H1 (cell line): ENCODE measurements around the gene GPR12.

Source experiments
- ASH2L ChIP-seq: fragments of 200-600, 300-600 bp; sonication (generic); IDR thresholded peaks from one replicate; pipeline ENCODE4 v1.7.1; 2017; ENCODE audit warnings: low read length
- CHD1 ChIP-seq: IDR thresholded peaks from 2 replicates; pipeline ENCODE4 v1.6.1; 2012; ENCODE audit warnings: low read depth, low read length, improper control_type of control experiment
- CTCF ChIP-seq, 3 experiments: IDR thresholded peaks; 1 replicate in 2 of 3; 2 replicates in 1 of 3; pipeline versions ENCODE4 v1.5.1 to v1.6.1; 2011; ENCODE audit warnings: low read length in 3 of 3, mild to moderate bottlenecking in 3 of 3, inconsistent platforms in 2 of 3, low read depth in 1 of 3, moderate library complexity in 1 of 3; ENCODE audit not compliant: insufficient read depth in 1 of 3; ENCODE audit errors: control extremely low read depth in 1 of 3
- EP300 ChIP-seq, 2 experiments: IDR thresholded peaks; 1 replicate in 1 of 2; 2 replicates in 1 of 2; pipeline ENCODE4 v1.6.1; 2011 to 2012; ENCODE audit warnings: low read depth in 2 of 2, low read length in 2 of 2, mild to moderate bottlenecking in 2 of 2, borderline replicate concordance in 1 of 2, inconsistent platforms in 1 of 2, moderate library complexity in 1 of 2
- EZH2 ChIP-seq: fragments of 200-600 bp; sonication (generic); IDR thresholded peaks from 2 replicates; pipeline ENCODE4 v1.7.1; 2012; ENCODE audit warnings: low read depth, mild to moderate bottlenecking, moderate library complexity, low read length, inconsistent platforms; ENCODE audit not compliant: severe bottlenecking
- SRF ChIP-seq: IDR thresholded peaks from 2 replicates; pipeline ENCODE4 v1.6.1; 2011; ENCODE audit warnings: mild to moderate bottlenecking, low read depth, low read length, moderate library complexity
- YY1 ChIP-seq: IDR thresholded peaks from 2 replicates; pipeline ENCODE4 v1.6.1; 2011; ENCODE audit warnings: low read depth, mild to moderate bottlenecking, low read length

DNA sequence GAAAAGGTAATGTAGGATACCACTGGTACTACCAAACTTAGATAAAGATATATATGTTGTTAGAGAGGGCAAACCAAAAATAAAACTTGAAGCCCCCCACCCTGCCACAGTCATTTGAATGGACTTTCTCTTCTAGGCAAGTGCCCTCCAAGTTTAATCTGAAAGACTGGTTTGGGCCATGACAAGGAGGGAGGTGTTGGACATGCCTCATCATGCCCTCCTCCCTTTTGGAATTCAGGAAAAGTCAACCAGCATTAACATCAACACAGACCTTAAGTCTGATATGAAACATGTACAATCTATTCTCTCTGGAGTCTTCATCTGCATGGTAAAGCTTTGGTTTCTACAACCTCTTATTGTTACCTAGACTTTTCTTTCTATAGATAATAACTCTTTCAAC lies 46.3 kb upstream of the GPR12 start:
- no peak for TF ChIP-seq EZH2
- no peak for TF ChIP-seq SRF
- no peak for TF ChIP-seq CHD1
- TF ChIP-seq EP300 (IDR thresholded peaks at IDR 0.05; ENCODE audit: borderline replicate concordance in 1 of 2, low read depth in 2 of 2, low read length in 2 of 2) = no peak
- no peak for TF ChIP-seq YY1
- no peak for TF ChIP-seq CTCF (IDR thresholded peaks at IDR 0.05; ENCODE audit: control extremely low read depth in 1 of 3, insufficient read depth in 1 of 3, low read depth in 1 of 3, low read length in 3 of 3)
- TF ChIP-seq ASH2L = no peak
